Measurements from ENCODE around the gene CTNNA2.

CTNNA2 gene

GRCh38 chr2:79793006-79793405 is 280.2 kb downstream of the CTNNA2 start:
- no peak for DNase-seq (ENCODE audit: extremely low read depth, low read depth)
- no peak for TF ChIP-seq CTCF (IDR thresholded peaks at IDR 0.05; ENCODE audit: low read depth, low read length)

- no peak for DNase-seq (ENCODE audit: extremely low read depth, low read depth)
- TF ChIP-seq CTCF (IDR thresholded peaks at IDR 0.05; ENCODE audit: low read depth, low read length) = no peak
Measured at GRCh38 chr2:79796641-79797040, 283.8 kb downstream of the CTNNA2 start.

- TF ChIP-seq CTCF (IDR thresholded peaks at IDR 0.05; ENCODE audit: low read depth, low read length) = no peak
Measured at GRCh38 chr2:79798776-79799175, 285.9 kb downstream of the CTNNA2 start.

GRCh38 chr2:79799729-79800128 is 286.9 kb downstream of the CTNNA2 start:
- no peak for TF ChIP-seq CTCF (IDR thresholded peaks at IDR 0.05; ENCODE audit: low read depth, low read length)
- DNase-seq (ENCODE audit: extremely low read depth, low read depth) = no peak

More at GRCh38 chr2:79798776-79799175, 285.9 kb downstream of the CTNNA2 start:
- DNase-seq (ENCODE audit: extremely low read depth, low read depth) = no peak

GRCh38 chr2:79801082-79801481 is 288.2 kb downstream of the CTNNA2 start:
- no peak for DNase-seq (ENCODE audit: extremely low read depth, low read depth)
- no peak for TF ChIP-seq CTCF (IDR thresholded peaks at IDR 0.05; ENCODE audit: low read depth, low read length)

GRCh38 chr2:79817288-79817687 is 304.4 kb downstream of the CTNNA2 start:
- TF ChIP-seq CTCF (IDR thresholded peaks at IDR 0.05; ENCODE audit: low read depth, low read length) = no peak
- DNase-seq (ENCODE audit: extremely low read depth, low read depth) = no peak

- no peak for TF ChIP-seq CTCF (IDR thresholded peaks at IDR 0.05; ENCODE audit: low read depth, low read length)
- no peak for DNase-seq (ENCODE audit: extremely low read depth, low read depth)
Measured at GRCh38 chr2:79820281-79820680, 307.4 kb downstream of the CTNNA2 start.
